ENCODE measurements around the gene MACIR. TPM values are rescaled to one million over a fixed set of nuclear protein-coding genes. Genes with fewer than 3 reads are reported as not detected.
A peak's percentile ranks its signal among the peaks of the same experiment; 100 is the strongest.

MACIR gene
- 10.8 and 11.9 TPM in 2 replicates for total RNA-seq

- peak within 1 kb of the TSS; percentile 81 for H3K4me3 ChIP-seq (ENCODE audit: low read depth, low read length)
- peak; percentile 63 for DNase-seq (ENCODE audit: low read depth)
- TF ChIP-seq CTCF (conservative IDR thresholded peaks at IDR 0.05; ENCODE audit: low read depth, low read length): no peak
These were observed at the start of gene MACIR for GRCh38 chr5:103258368-103258956. TSS of gene MACIR (plus strand) at chr5:103258763. CDS start at chr5:103275920, 17,157 bp downstream.

- no peak overlapping the region for H3K4me3 ChIP-seq (ENCODE audit: low read depth, low read length)
- no peak for TF ChIP-seq CTCF (conservative IDR thresholded peaks at IDR 0.05; ENCODE audit: low read depth, low read length)
- DNase-seq (ENCODE audit: low read depth): no peak
These were observed 49.5 kb upstream of the MACIR start for GRCh38 chr5:103209065-103209464.

GRCh38 chr5:103210952-103211351 is 47.6 kb upstream of the MACIR start:
- no peak for TF ChIP-seq CTCF (conservative IDR thresholded peaks at IDR 0.05; ENCODE audit: low read depth, low read length)
- H3K4me3 ChIP-seq (ENCODE audit: low read depth, low read length): no peak overlapping the region
- no peak for DNase-seq (ENCODE audit: low read depth)

- no peak for TF ChIP-seq CTCF (conservative IDR thresholded peaks at IDR 0.05; ENCODE audit: low read depth, low read length)
- DNase-seq (ENCODE audit: low read depth): no peak
- H3K4me3 ChIP-seq (ENCODE audit: low read depth, low read length): no peak overlapping the region
These were observed 46.7 kb upstream of the MACIR start for GRCh38 chr5:103211576-103212561.

- no peak for TF ChIP-seq CTCF (conservative IDR thresholded peaks at IDR 0.05; ENCODE audit: low read depth, low read length)
- DNase-seq (ENCODE audit: low read depth): no peak
- no peak overlapping the region for H3K4me3 ChIP-seq (ENCODE audit: low read depth, low read length)
These were observed 42.4 kb upstream of the MACIR start for GRCh38 chr5:103216137-103216536.

GRCh38 chr5:103216697-103217096 is 41.9 kb upstream of the MACIR start:
- H3K4me3 ChIP-seq (ENCODE audit: low read depth, low read length): no peak overlapping the region
- no peak for DNase-seq (ENCODE audit: low read depth)
- TF ChIP-seq CTCF (conservative IDR thresholded peaks at IDR 0.05; ENCODE audit: low read depth, low read length): no peak
